Activated CD4-positive, alpha-beta memory T cell treated with anti-CD3 and anti-CD28 coated beads, Interleukin-2, amount 10 ng/mL, durations not matched to agents 7 days and 5 days (primary cell): ENCODE measurements around the gene NDUFV2. TPM values are rescaled to one million over a fixed set of nuclear protein-coding genes. Genes with fewer than 3 reads are reported as not detected.

Experiments used
- CTCF ChIA-PET: fragments of 350-600 bp; sonication (Branson Sonifier 250); formaldehyde crosslinking; loops from one replicate; lab custom pipeline; 2021; ENCODE audit warnings: antibody characterized with exemption, inconsistent platforms; lab: Charles Lee
- POLR2A ChIA-PET: fragments of 350-600 bp; sonication (Branson Sonifier 250); formaldehyde crosslinking; loops from one replicate; lab custom pipeline; 2021; ENCODE audit warnings: antibody characterized with exemption; lab: Charles Lee
- DNase-seq: peaks from one replicate; pipeline ENCODE4 v3.0.0-alpha.2; 2020
- H3K27ac Mint-ChIP-seq: one replicate; pipeline ENCODE4 v1.8.0; 2021; ENCODE audit warnings: mild to moderate bottlenecking, mixed read lengths
- H3K27me3 Mint-ChIP-seq: one replicate; pipeline ENCODE4 v1.8.0; 2021; ENCODE audit warnings: mixed read lengths
- H3K36me3 Mint-ChIP-seq: one replicate; pipeline ENCODE4 v1.8.0; 2021; ENCODE audit warnings: low read depth, mixed read lengths
- H3K4me1 Mint-ChIP-seq: one replicate; pipeline ENCODE4 v1.8.0; 2021; ENCODE audit warnings: mixed read lengths
- H3K4me3 Mint-ChIP-seq: one replicate; pipeline ENCODE4 v1.8.0; 2021; ENCODE audit warnings: mild to moderate bottlenecking, mixed read lengths
- H3K9me3 Mint-ChIP-seq: one replicate; pipeline ENCODE4 v1.8.0; 2021; ENCODE audit warnings: mixed read lengths
- total RNA-seq, 2 experiments: library from RNA; stranded (reverse); gene quantifications; one replicate each; pipeline ENCODE4 v1.2.3, GENCODE V29; 2021

Gene NDUFV2
- total RNA-seq, 2 experiments from 2014 or later: 288 to 295 TPM

- POLR2A ChIA-PET: no interaction called here
- H3K9me3 Mint-ChIP-seq: no peaks in the 10 kb centered on the region
- DNase-seq: no peak
- CTCF ChIA-PET: interaction anchor here (0.9 kb wide), 1 partner anchor 114 kb away, joined by 3 read pairs; no protein-coding TSS in a partner anchor
- H3K36me3 Mint-ChIP-seq: peaks cover 60% of the 10 kb centered on the region
- peaks cover 43% of the 10 kb centered on the region for H3K4me1 Mint-ChIP-seq
- H3K27me3 Mint-ChIP-seq: no peaks in the 10 kb centered on the region
- no peak overlapping the region for H3K27ac Mint-ChIP-seq
- no peak overlapping the region for H3K4me3 Mint-ChIP-seq
Observed at GRCh38 chr18:9181275-9181674, 78.8 kb downstream of the NDUFV2 start.

- H3K9me3 Mint-ChIP-seq: no peaks in the 10 kb centered on the region
- DNase-seq: no peak
- H3K4me3 Mint-ChIP-seq: no peak overlapping the region
- H3K36me3 Mint-ChIP-seq: peaks cover 65% of the 10 kb centered on the region
- POLR2A ChIA-PET: no interaction called here
- H3K27ac Mint-ChIP-seq: no peak overlapping the region
- CTCF ChIA-PET: no interaction called here
- H3K27me3 Mint-ChIP-seq: no peaks in the 10 kb centered on the region
- peaks cover 40% of the 10 kb centered on the region for H3K4me1 Mint-ChIP-seq
Observed at GRCh38 chr18:9182852-9183399, 80.4 kb downstream of the NDUFV2 start.

Other genes with a start within 250 kb of the NDUFV2 start
- gene ANKRD12, start 34.1 kb downstream of the NDUFV2 start, total RNA-seq: 100 to 1,000 TPM; 103 to 111 TPM
- 1 to 10 TPM; 8.6 to 9.6 TPM for gene TWSG1, start 232.1 kb downstream of the NDUFV2 start, total RNA-seq